HG03108 (cell line): ENCODE measurements around the gene BTNL2.
A peak's percentile ranks its signal among the peaks of the same experiment; 100 is the strongest.

Source experiments
- ATAC-seq: cut with Tn5 transposase; IDR thresholded peaks from one replicate; pipeline ENCODE4 v1.9.1; 2021; ENCODE audit warnings: moderate library complexity; ENCODE audit not compliant: unreplicated experiment

The BTNL2 gene

GRCh38 chr6:32416036-32416435, 9.1 kb upstream of the BTNL2 start:
- no peak for ATAC-seq

- ATAC-seq: no peak
Observed at GRCh38 chr6:32415521-32416019, 8.6 kb upstream of the BTNL2 start.

GRCh38 chr6:32413427-32414047, 6.6 kb upstream of the BTNL2 start:
- no peak for ATAC-seq

- no peak for ATAC-seq
Observed at GRCh38 chr6:32411566-32412327, 4.8 kb upstream of the BTNL2 start.

GRCh38 chr6:32410906-32411305, 3.9 kb upstream of the BTNL2 start:
- no peak for ATAC-seq

GRCh38 chr6:32406197-32406596, 784 bp downstream of the BTNL2 start:
- no peak for ATAC-seq

GRCh38 chr6:32405656-32406055, 1.3 kb downstream of the BTNL2 start:
- ATAC-seq: no peak

- no peak for ATAC-seq
Observed at GRCh38 chr6:32402812-32403211, 4.2 kb downstream of the BTNL2 start.

- ATAC-seq: no peak
Observed at GRCh38 chr6:32401284-32401963, 5.6 kb downstream of the BTNL2 start.

- ATAC-seq: peak; percentile 86
Observed at GRCh38 chr6:32397252-32397920, 9.6 kb downstream of the BTNL2 start.

GRCh38 chr6:32396028-32396427, 11.0 kb downstream of the BTNL2 start:
- ATAC-seq: no peak

GRCh38 chr6:32393665-32394420, 13.1 kb downstream of the BTNL2 start:
- no peak for ATAC-seq

GRCh38 chr6:32391505-32391904, 15.5 kb downstream of the BTNL2 start:
- no peak for ATAC-seq

- no peak for ATAC-seq
Observed at GRCh38 chr6:32387589-32388340, 19.2 kb downstream of the BTNL2 start.

- ATAC-seq: no peak
Observed at GRCh38 chr6:32386040-32386439, 20.9 kb downstream of the BTNL2 start.

GRCh38 chr6:32382757-32383420, 24.1 kb downstream of the BTNL2 start:
- no peak for ATAC-seq

GRCh38 chr6:32379545-32379944, 27.4 kb downstream of the BTNL2 start:
- ATAC-seq: no peak

- ATAC-seq: no peak
Observed at GRCh38 chr6:32375739-32376529, 31.0 kb downstream of the BTNL2 start.

- no peak for ATAC-seq
Observed at GRCh38 chr6:32371803-32372202, 35.2 kb downstream of the BTNL2 start, which contains the start of gene TSBP1. Gene TSBP1 (minus strand): TSS chr6:32371903. CDS start chr6:32371706, 197 bp downstream.
